HG02759 (cell line): Measurements from ENCODE around the gene PNPLA7.
"Not testable (repeated sequence)": the region's sequence is repeated elsewhere in the genome, so short reads cannot be mapped to it uniquely, and the experiment has no call there.

Experiments
- ATAC-seq: cut with Tn5 transposase; IDR thresholded peaks from one replicate; pipeline ENCODE4 v1.9.1; 2021; ENCODE audit warnings: mild to moderate bottlenecking, moderate library complexity; ENCODE audit not compliant: unreplicated experiment

The PNPLA7 gene

DNA sequence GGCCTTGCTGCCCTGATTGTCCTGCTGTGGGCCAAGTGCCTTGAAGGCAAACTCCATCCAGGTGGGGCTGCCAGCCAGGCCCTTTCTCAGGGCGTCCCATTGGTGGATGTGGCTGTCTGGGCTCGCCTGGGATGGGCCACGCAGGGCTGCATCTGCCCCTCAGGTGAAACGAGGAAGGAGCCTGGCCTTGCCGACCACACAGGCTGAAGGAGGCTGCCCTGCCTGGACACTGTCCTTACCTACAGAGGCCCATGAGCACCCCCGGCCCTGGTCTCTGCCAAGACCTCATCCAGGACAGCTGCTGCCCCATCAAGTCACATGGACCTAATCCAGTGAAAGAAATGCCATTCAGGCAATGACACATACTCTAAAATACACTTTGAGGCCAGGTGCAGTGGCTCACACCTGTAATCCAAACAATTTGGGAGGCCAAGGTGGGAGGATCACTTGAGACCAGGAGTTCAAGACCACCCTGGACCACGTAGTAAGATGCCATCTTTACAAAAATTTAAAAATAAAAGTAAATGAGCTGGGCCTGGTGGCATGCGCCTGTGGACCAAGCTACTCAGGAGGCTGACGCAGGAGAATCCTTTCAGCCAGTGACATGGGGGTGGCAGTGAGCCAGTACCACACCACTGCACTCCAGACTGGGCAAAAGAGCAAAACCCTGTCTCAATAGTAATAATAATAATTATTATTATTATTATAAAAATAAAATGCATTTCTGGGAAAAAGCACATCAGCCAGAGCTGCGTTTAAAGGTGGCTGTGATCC, 33.9 kb downstream of the PNPLA7 start:
- ATAC-seq, result no peak

GRCh38 chr9:137515338-137515724, 34.9 kb downstream of the PNPLA7 start:
- no peak for ATAC-seq

DNA sequence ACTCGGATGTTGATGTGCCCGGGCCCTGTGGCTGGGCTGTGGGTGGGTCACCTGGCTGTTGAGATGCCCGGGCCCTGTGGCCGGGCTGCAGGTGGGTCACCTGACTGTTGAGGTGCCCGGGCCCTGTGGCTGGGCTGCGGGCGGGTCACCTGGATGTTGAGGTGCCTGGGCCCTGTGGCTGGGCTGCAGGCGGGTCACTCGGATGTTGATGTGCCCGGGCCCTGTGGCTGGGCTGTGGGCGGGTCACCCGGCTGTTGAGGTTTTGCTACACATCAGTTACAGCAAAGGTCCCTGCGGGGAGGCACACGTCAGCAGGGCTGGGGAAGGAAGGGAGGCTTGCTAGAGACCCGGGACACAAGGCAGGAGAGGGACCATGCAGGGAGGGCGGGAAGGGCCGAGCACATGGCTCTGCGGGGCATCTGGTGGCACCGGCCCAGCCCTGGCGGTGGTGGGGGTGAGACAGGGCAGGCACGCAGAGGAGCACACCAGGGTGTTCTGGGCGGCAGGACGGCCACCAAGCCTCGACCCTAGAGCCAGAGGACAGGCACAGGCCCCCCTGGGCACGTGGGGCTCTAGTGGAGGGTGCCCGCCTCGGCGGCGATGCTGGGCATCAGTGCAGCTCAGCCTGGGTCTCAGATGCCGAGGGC, 35.4 kb downstream of the PNPLA7 start:
- no peak for ATAC-seq

GRCh38 chr9:137513801-137514570, 36.2 kb downstream of the PNPLA7 start:
- not testable (repeated sequence) for ATAC-seq

DNA sequence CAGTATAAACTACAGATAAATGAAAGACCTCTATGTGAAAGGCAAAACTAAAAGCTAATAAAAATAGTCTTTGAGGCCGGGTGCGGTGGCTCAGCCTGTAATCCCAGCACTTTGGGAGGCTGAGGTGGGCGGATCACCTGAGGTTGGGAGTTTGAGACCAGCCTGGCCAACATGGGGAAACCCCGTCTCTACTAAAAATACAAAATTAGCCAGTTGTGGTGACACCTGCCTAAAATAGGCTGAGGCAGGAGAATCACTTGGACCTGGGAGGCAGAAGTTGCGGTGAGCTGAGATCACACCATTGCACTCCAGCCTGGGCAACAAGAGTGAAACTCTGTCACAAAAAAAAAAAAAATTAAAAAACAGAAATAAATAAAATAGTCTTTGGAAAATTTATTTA, 37.1 kb downstream of the PNPLA7 start:
- not testable (repeated sequence) for ATAC-seq

DNA sequence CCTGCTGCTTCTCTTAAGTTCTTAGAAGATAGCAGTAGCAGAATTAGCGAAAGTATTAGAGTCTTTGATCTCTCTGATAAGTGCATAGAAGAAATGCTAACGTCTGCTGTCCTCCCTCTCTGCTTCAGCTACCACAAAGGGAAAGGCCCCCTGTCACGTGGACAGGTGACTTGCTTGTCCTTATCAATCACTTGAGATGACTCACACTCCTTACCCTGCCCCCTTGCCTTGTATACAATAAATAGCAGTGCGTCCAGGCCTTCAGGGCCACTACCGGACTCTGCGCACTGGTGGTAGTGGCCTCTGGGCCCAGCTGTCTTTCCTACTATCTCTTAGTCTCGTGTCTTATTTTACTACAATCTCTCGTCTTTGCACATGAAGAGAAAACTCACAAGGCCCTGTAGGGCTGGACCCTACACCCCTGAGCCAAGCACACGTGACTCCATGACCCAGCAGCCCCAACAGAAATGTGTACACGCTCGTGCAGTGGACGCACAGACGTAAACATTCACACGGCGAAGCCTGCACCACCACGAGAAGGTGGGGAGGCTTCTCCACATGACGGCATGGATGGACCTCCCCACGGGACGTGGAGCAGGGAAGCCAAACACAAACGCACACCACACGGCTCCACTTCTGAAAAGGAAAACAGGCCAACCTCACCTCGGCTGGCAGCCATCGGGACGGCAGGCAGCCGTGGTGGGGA, 38.3 kb downstream of the PNPLA7 start:
- no peak for ATAC-seq

DNA sequence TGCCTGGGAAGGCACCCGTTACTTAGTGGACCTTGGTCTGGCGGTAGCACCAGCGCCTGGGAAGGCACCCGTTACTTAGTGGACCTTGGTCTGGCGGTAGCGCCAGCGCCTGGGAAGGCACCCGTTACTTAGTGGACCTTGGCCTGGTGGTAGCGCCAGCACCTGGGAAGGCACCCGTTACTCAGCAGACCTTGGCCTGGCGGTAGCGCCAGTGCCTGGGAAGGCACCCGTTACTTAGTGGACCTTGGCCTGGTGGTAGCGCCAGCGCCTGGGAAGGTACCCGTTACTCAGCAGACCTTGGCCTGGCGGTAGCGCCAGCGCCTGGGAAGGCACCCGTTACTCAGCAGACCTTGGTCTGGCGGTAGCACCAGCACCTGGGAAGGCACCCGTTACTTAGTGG, 39.1 kb downstream of the PNPLA7 start:
- not testable (repeated sequence) for ATAC-seq

GRCh38 chr9:137509198-137509597, 41.0 kb downstream of the PNPLA7 start:
- no peak for ATAC-seq

- no peak for ATAC-seq
Measured at GRCh38 chr9:137506702-137507171, 43.5 kb downstream of the PNPLA7 start.

DNA sequence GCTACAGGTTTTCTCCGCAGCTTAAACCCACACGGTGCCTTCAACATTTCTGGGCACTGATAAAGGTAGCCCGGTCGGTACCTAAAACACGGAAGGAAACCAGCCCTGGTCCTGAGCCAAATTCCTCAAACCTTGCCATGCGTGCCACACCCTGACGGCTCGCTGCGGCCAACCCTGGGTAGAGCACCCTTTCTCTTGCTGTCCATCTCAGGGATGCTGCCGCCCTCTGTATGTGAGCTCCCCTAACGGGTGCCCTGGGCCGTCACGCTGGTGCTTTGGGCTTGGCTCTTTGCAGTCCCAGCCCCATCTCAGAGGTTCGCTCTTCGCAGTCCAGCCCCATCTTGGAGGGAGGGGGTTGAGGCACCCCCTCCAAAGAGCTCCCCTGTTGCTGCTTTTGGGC, 43.9 kb downstream of the PNPLA7 start:
- no peak for ATAC-seq

DNA sequence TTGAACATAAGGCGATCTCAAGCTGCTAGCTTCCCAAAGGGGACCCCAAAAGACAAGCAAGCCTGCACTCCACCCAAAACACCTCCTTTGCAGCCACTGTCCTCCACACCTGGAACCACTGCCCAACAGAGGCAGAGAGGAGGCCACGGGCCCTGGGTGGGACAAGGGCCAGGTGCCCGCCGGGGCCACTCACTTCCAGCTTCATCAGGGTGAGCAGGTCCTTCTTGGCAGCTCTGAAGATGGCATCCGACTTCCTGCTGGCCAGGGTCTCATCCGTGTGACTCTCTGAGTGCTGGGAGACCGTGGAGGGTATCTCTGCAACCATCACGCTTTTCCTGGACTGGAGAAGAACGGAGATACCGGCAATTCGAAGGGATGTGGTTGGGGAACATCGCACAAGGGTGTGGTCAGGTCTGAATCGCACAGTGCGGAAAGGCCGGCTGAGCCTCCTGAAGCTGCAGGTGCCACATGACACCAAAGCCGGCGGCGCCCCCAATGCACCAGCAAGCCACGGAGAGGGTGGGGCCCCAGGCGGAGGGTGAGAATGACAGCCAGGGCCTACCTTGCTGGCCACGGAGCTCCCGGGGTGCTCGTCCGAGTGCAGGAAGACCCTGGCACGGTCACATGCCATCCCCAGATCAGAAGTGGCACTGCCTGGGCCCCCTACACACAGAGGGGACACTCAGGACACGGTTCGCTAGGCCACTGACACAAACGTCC, 44.6 kb downstream of the PNPLA7 start:
- ATAC-seq, result no peak

- ATAC-seq, result no peak
Measured at GRCh38 chr9:137504432-137504777, 45.8 kb downstream of the PNPLA7 start.

DNA sequence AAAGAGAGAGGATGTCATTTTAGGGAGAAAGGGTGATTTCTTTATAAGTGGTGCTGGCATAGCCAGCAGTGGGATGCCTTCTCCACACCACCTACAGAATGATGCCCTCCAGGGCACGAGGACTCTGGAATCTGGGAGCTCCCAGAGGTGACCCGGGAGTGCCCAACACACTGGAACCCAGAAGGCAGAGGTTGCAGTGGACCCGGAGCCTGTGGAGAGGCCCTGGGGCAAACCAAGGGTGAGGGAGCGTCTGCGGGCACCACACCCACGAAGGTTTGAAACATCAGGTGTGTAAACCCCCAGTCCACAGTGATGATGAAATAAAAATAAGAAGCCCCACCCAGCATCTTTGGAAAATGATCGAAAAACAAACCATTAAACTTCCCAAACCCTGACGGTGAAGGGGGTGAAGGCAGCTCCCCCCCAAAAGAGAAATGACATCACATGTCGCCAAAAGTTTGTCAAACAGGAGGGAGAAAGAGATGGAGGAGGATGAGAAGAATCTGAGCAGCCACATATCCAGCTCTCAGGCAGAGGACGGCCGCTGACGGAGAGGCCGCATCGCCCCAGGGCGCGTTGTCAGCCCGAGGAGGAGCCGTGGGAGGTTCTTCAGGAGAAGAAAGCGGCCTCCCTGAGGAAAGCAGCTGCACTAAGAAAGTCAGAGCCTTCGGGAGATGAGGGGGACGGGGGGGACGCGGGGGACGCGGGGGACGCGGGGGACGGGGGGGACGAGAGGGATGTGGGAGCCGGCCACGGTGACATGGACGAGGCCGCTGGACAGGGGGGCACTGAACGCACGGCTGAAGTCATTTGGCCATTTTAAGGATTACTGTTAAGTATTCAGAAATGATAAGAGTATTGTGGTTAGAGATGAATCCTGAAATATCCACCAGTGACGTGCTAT, 47.9 kb downstream of the PNPLA7 start:
- ATAC-seq, result no peak

DNA sequence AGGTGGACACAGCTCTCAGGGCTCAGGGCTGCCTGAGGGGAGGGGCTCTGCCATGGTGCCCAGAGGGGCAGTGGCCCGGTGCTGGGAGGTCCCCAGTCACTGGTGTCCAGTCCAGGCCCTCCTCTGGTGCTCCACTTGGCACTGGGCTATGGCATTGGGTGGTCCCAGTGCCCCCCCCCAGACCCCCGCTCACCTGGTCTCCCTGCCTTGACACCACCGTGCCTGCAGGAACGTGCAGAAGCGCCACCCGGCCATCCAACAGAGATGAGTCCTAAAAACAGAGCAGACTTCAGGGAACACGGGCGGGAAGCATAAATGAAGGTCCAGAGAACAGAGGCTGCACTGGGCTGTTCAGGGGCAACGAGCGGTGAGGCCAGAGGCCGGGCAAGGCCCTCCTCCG, 48.7 kb downstream of the PNPLA7 start:
- ATAC-seq, result no peak

- no peak for ATAC-seq
Measured at GRCh38 chr9:137500666-137501397, 49.4 kb downstream of the PNPLA7 start.

- no peak for ATAC-seq
Measured at GRCh38 chr9:137499858-137500661, 50.1 kb downstream of the PNPLA7 start.

- ATAC-seq, result no peak
Measured at GRCh38 chr9:137499416-137499815, 50.8 kb downstream of the PNPLA7 start.

GRCh38 chr9:137498720-137499150, 51.5 kb downstream of the PNPLA7 start:
- no peak for ATAC-seq
